ENCODE results near the gene INAFM2. TPM values are rescaled to one million over a fixed set of nuclear protein-coding genes. Genes with fewer than 3 reads are reported as not detected.

The INAFM2 gene
- polyA plus RNA-seq, 3 donors: 5.1 to 19.6 (median 8.3) TPM

- Histone ChIP-seq H3K9ac (ENCODE audit: insufficient read depth, low read length, poor library complexity, severe bottlenecking) (no peak overlapping the region), H4K20me1 (ENCODE audit: insufficient read depth, low read length) (no peaks in the 10 kb centered on the region), H2AFZ (ENCODE audit: insufficient read depth, low read depth, low read length, poor library complexity, severe bottlenecking) (no peak overlapping the region), H3K4me3 (replicated peaks in 1 of 3; ENCODE audit: low read depth in 2 of 3, low read length in 3 of 3) (no peak overlapping the region), H3K9me3 (replicated peaks in 1 of 2; ENCODE audit: control insufficient read depth in 1 of 2, insufficient read depth in 1 of 2, low read length in 2 of 2) (no peaks in the 10 kb centered on the region), H3K4me1 (ENCODE audit: control insufficient read depth in 1 of 2, insufficient read depth in 2 of 2, low read length in 2 of 2) (peaks cover 49 to 55% of the 10 kb centered on the region in 2 donors), H3K79me2 (ENCODE audit: insufficient read depth, low read length) (no peaks in the 10 kb centered on the region), H3K36me3 (replicated peaks in 1 of 2; ENCODE audit: control insufficient read depth in 1 of 2, insufficient read depth in 2 of 2, low read length in 2 of 2) (no peaks in the 10 kb centered on the region), H3K27me3 (ENCODE audit: control insufficient read depth in 2 of 2, insufficient read depth in 2 of 2, low read length in 2 of 2) (peaks cover 0 to 7% of the 10 kb centered on the region in 2 donors), H3K4me2 (replicated peaks; ENCODE audit: extremely low read depth, low read length, poor library complexity, severe bottlenecking) (no peak overlapping the region), H3K27ac (ENCODE audit: low read depth in 1 of 2, low read length in 2 of 2) (no peak overlapping the region)
- Mint-ChIP-seq H3K27me3 (ENCODE audit: low read depth in 3 of 3) (peaks cover 17 to 29% (median 20%) of the 10 kb centered on the region in 3 donors), H3K36me3 (peaks cover 0 to 1% of the 10 kb centered on the region in 2 donors), H3K9me3 (peaks cover 0 to 2% (median 0%) of the 10 kb centered on the region in 7 donors), H3K27ac (peak overlapping the region in 1 of 7 donors; percentile 79), H3K4me3 (no peak overlapping the region), H3K4me1 (peaks cover 44% of the 10 kb centered on the region)
- DNase-seq: no peak
- intact Hi-C loops (cut with micrococcal nuclease): loop anchor here (2.0 to 10.0 kb wide), 6 partner anchors 37 to 491 kb away; partner anchors contain the start of gene FSIP1 (in 1 of the 2)
- no peak for TF ChIP-seq CTCF (IDR thresholded peaks at IDR 0.05)
- 42% methylated on average over 4 of the region's 5 CpGs for WGBS (ENCODE audit: insufficient coverage)
Observed at GRCh38 chr15:40275523-40275922, 48.0 kb upstream of the INAFM2 start.

- peaks cover 44% of the 10 kb centered on the region for H3K4me1 Mint-ChIP-seq
- Histone ChIP-seq H3K4me3 (replicated peaks in 1 of 3; ENCODE audit: low read depth in 2 of 3, low read length in 3 of 3) (no peak overlapping the region), H3K27me3 (ENCODE audit: control insufficient read depth in 2 of 2, insufficient read depth in 2 of 2, low read length in 2 of 2) (peaks cover 4 to 11% of the 10 kb centered on the region in 2 donors), H4K20me1 (ENCODE audit: insufficient read depth, low read length) (no peaks in the 10 kb centered on the region), H3K4me1 (ENCODE audit: control insufficient read depth in 1 of 2, insufficient read depth in 2 of 2, low read length in 2 of 2) (peaks cover 49 to 55% of the 10 kb centered on the region in 2 donors), H3K27ac (ENCODE audit: low read depth in 1 of 2, low read length in 2 of 2) (no peak overlapping the region), H2AFZ (ENCODE audit: insufficient read depth, low read depth, low read length, poor library complexity, severe bottlenecking) (no peak overlapping the region), H3K36me3 (replicated peaks in 1 of 2; ENCODE audit: control insufficient read depth in 1 of 2, insufficient read depth in 2 of 2, low read length in 2 of 2) (no peaks in the 10 kb centered on the region), H3K4me2 (replicated peaks; ENCODE audit: extremely low read depth, low read length, poor library complexity, severe bottlenecking) (no peak overlapping the region), H3K9ac (ENCODE audit: insufficient read depth, low read length, poor library complexity, severe bottlenecking) (no peak overlapping the region), H3K9me3 (replicated peaks in 1 of 2; ENCODE audit: control insufficient read depth in 1 of 2, insufficient read depth in 1 of 2, low read length in 2 of 2) (no peaks in the 10 kb centered on the region), H3K79me2 (ENCODE audit: insufficient read depth, low read length) (no peaks in the 10 kb centered on the region)
- peak overlapping the region in 2 of 7 donors; percentile 63 to 68 for H3K27ac Mint-ChIP-seq
- H3K36me3 Mint-ChIP-seq: peaks cover 0 to 1% of the 10 kb centered on the region in 2 donors
- peaks cover 21 to 33% (median 24%) of the 10 kb centered on the region in 3 donors for H3K27me3 Mint-ChIP-seq (ENCODE audit: low read depth in 3 of 3)
- intact Hi-C loops (cut with micrococcal nuclease): loop anchor here (2.0 to 10.0 kb wide), 6 partner anchors 36 to 491 kb away; partner anchors contain the start of gene FSIP1 (in 1 of the 2)
- WGBS (ENCODE audit: insufficient coverage): 96% methylated on average over 7 of the region's 7 CpGs
- DNase-seq: no peak
- H3K9me3 Mint-ChIP-seq: peaks cover 0 to 5% (median 0%) of the 10 kb centered on the region in 7 donors
- H3K4me3 Mint-ChIP-seq: no peak overlapping the region
- no peak for TF ChIP-seq CTCF (IDR thresholded peaks at IDR 0.05)
Observed at GRCh38 chr15:40275954-40276353, 47.5 kb upstream of the INAFM2 start.

Measured in CD14-positive monocyte (primary cell).